ENCODE data around the gene KRT20. TPM values are rescaled to one million over a fixed set of nuclear protein-coding genes. Genes with fewer than 3 reads are reported as not detected.

The KRT20 gene
- total and polyA plus RNA-seq, 2 of the 8 experiments (the other 6 are each of a cell fraction or from before 2014, with no cell fraction given), result not detected

DNA sequence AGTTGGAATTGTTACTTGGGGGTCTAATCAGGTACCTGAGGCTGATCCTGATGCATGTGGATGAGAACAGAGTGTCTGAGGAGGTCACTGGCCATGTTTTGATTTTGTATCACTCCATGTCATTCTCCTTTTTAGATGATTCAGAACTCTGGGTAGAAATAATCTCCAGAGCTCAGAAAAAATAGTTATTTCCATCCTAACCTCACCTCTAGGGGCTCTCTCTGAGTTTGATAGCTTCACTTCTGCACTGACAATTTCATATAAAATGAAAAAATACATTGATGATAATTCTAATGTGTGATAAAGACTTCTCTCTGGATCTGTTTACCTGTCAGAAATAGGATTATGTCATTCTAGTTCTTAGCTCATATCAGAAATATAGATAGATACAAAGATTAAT is 11.8 kb downstream of the KRT20 start:
- Histone ChIP-seq H3K56ac (replicated peaks; ENCODE audit: insufficient read length, low read depth, low read length) (no peak overlapping the region), H3K27me3 (replicated peaks in 1 of 4; ENCODE audit: control insufficient read depth in 3 of 4, extremely low read depth in 1 of 4, insufficient read depth in 3 of 4, low read length in 3 of 4) (no peaks in the 10 kb centered on the region), H2BK120ac (replicated peaks; ENCODE audit: low read depth, low read length) (no peak overlapping the region), H2BK15ac (ENCODE audit: low read length) (no peak overlapping the region), H3K27ac (ENCODE audit: low read depth, low read length) (no peak overlapping the region), H3K18ac (ENCODE audit: extremely low read depth, low read length) (no peak overlapping the region), H3K9me3 (ENCODE audit: insufficient read depth in 2 of 2, low read depth in 1 of 2, low read length in 1 of 2) (no peaks in the 10 kb centered on the region), H2BK5ac (ENCODE audit: low read depth, low read length) (no peak overlapping the region), H3K23ac (ENCODE audit: insufficient read length) (no peak overlapping the region), H3K79me1 (ENCODE audit: low read depth, low read length) (no peaks in the 10 kb centered on the region), H2AFZ (ENCODE audit: low read length) (no peak overlapping the region), H3K4me2 (ENCODE audit: insufficient read depth in 1 of 2, low read depth in 2 of 2, low read length in 2 of 2) (no peak overlapping the region; a peak in 1 of 4 replicates), H2AK5ac (ENCODE audit: low read depth, low read length) (no peak overlapping the region), H3K23me2 (ENCODE audit: low read depth, low read length) (no peaks in the 10 kb centered on the region), H3K4ac (replicated peaks; ENCODE audit: insufficient read length, low read depth, low read length) (no peak overlapping the region), H4K20me1 (replicated peaks in 1 of 2; ENCODE audit: control insufficient read depth in 1 of 2, insufficient read depth in 2 of 2, low read length in 2 of 2) (no peaks in the 10 kb centered on the region), H3K79me2 (ENCODE audit: control insufficient read depth in 1 of 2, insufficient read depth in 2 of 2, low read length in 2 of 2) (no peaks in the 10 kb centered on the region), H3K9ac (replicated peaks in 1 of 4; ENCODE audit: extremely low read depth in 1 of 4, low read depth in 3 of 4, low read length in 3 of 4) (no peak overlapping the region), H4K5ac (ENCODE audit: insufficient read length, low read depth, low read length) (no peak overlapping the region), H3K4me1 (replicated peaks in 1 of 4; ENCODE audit: control insufficient read depth in 3 of 4, insufficient read depth in 4 of 4, low read length in 3 of 4) (peaks cover 0 to 4% (median 0%) of the 10 kb centered on the region in 4 experiments; a peak in 3 of 7 replicates), H3K14ac (ENCODE audit: insufficient read length) (no peak overlapping the region), H3K4me3 (ENCODE audit: extremely low read depth in 1 of 4, insufficient read depth in 2 of 4, low read depth in 3 of 4, low read length in 4 of 4) (no peak overlapping the region), H2BK12ac (ENCODE audit: low read depth, low read length) (no peak overlapping the region), H4K91ac (replicated peaks; ENCODE audit: insufficient read length, low read length) (no peak overlapping the region), H4K8ac (ENCODE audit: extremely low read depth, insufficient read depth, low read length) (no peak overlapping the region), H2BK20ac (ENCODE audit: low read length) (no peak overlapping the region), H3K36me3 (ENCODE audit: control insufficient read depth in 2 of 4, insufficient read depth in 4 of 4, low read length in 3 of 4) (no peaks in the 10 kb centered on the region)
- FAIRE-seq (no peak), DNase-seq (ENCODE audit: low read depth in 1 of 2, low spot score in 2 of 2) (no peak)
- CTCF ChIA-PET (ENCODE audit: partially characterized antibody), result interaction anchor here (0.8 to 1.6 kb wide), 4 partner anchors 9 to 790 kb away, joined by 3 to 7 read pairs (median 4); no protein-coding TSS in a partner anchor
- no peak for TF ChIP-seq CEBPB (IDR thresholded peaks at IDR 0.05; ENCODE audit: low read depth, low read length)
- TF ChIP-seq, protein P1, sequence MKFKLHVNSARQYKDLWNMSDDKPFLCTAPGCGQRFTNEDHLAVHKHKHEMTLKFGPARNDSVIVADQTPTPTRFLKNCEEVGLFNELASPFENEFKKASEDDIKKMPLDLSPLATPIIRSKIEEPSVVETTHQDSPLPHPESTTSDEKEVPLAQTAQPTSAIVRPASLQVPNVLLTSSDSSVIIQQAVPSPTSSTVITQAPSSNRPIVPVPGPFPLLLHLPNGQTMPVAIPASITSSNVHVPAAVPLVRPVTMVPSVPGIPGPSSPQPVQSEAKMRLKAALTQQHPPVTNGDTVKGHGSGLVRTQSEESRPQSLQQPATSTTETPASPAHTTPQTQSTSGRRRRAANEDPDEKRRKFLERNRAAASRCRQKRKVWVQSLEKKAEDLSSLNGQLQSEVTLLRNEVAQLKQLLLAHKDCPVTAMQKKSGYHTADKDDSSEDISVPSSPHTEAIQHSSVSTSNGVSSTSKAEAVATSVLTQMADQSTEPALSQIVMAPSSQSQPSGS (IDR thresholded peaks at IDR 0.05; ENCODE audit: low read length), result no peak
- TF ChIP-seq SP2 (IDR thresholded peaks at IDR 0.05; ENCODE audit: low read length), result no peak
- POLR2A ChIA-PET (ENCODE audit: partially characterized antibody), result no interaction called here
